B cell (primary cell): ENCODE data around the gene CPNE2. TPM values are rescaled to one million over a fixed set of nuclear protein-coding genes. Genes with fewer than 3 reads are reported as not detected.

Source experiments
- ATAC-seq: fragments of 200-7000 bp; cut with Tn5 transposase; one replicate; pipeline ENCODE4 v1.10.0; 2021; ENCODE audit warnings: low read depth, mild to moderate bottlenecking, moderate number of reproducible peaks, moderate library complexity
- CTCF ChIA-PET: fragments of 350-600 bp; sonication (Branson Sonifier 250); formaldehyde crosslinking; loops from one replicate; lab custom pipeline; 2021; ENCODE audit warnings: antibody characterized with exemption, inconsistent platforms; lab: Charles Lee
- POLR2A ChIA-PET: fragments of 350-600 bp; sonication (Branson Sonifier 250); formaldehyde crosslinking; loops from one replicate; lab custom pipeline; 2021; ENCODE audit warnings: antibody characterized with exemption; lab: Charles Lee
- DNase-seq: peaks from one replicate; pipeline ENCODE4 v3.0.0; 2013
- H2AFZ ChIP-seq: 2 replicates; pipeline ENCODE4 v1.6.1; 2012; ENCODE audit warnings: mild to moderate bottlenecking, low read depth, low read length; ENCODE audit not compliant: insufficient read depth, poor library complexity, severe bottlenecking
- H3K27ac ChIP-seq, 2 donors: 1 replicate in 1 of 2; 2 replicates in 1 of 2; pipeline ENCODE4 v1.5.1; 2012 to 2013; ENCODE audit warnings: low read length in 2 of 2, mild to moderate bottlenecking in 2 of 2, moderate library complexity in 1 of 2
- H3K27me3 ChIP-seq, 4 experiments: fragments of 200-600 bp in 1 of 4; sonication (generic) in 1 of 4; replicated peaks in 1 of 4; 1 replicate in 2 of 4; 2 replicates in 2 of 4; pipeline versions ENCODE4 v1.6.1 to v1.7.0; 2013 to 2016; ENCODE audit warnings: low read length in 3 of 4, mild to moderate bottlenecking in 2 of 4, mixed read lengths in 1 of 4, moderate library complexity in 1 of 4; ENCODE audit not compliant: insufficient read depth in 4 of 4, control insufficient read depth in 3 of 4; ENCODE audit errors: control extremely low read depth in 1 of 4
- H3K36me3 ChIP-seq, 2 experiments: replicated peaks in 1 of 2; 1 replicate in 1 of 2; 2 replicates in 1 of 2; pipeline versions ENCODE4 v1.6.1 to v1.7.1; 2013; ENCODE audit warnings: low read length in 1 of 2; ENCODE audit not compliant: insufficient read depth in 2 of 2, control insufficient read depth in 1 of 2; ENCODE audit errors: control extremely low read depth in 1 of 2, extremely low read depth in 1 of 2
- H3K4me1 ChIP-seq, 2 donors: fragments of 200-600 bp in 1 of 2; sonication (generic) in 1 of 2; 1 replicate in 1 of 2; 2 replicates in 1 of 2; pipeline versions ENCODE4 v1.5.1 to v1.6.1; 2013 to 2017; ENCODE audit warnings: low read length in 2 of 2; ENCODE audit not compliant: control insufficient read depth in 2 of 2, insufficient read depth in 2 of 2
- H3K4me2 ChIP-seq: replicated peaks from 2 replicates; pipeline ENCODE3; 2012; ENCODE audit warnings: mild to moderate bottlenecking, low read depth, low read length; ENCODE audit not compliant: poor library complexity, severe bottlenecking
- H3K4me3 ChIP-seq, 5 experiments: fragments of 200-600 bp in 1 of 5; sonication (generic) in 1 of 5; 1 replicate in 3 of 5; 2 replicates in 2 of 5; pipeline versions ENCODE4 v1.5.1 to v1.7.0; 2011 to 2016; ENCODE audit warnings: low read length in 4 of 5, mild to moderate bottlenecking in 4 of 5, low read depth in 2 of 5, control low read depth in 1 of 5, moderate library complexity in 1 of 5; ENCODE audit not compliant: insufficient read depth in 1 of 5; ENCODE audit errors: control extremely low read depth in 1 of 5, extremely low read depth in 1 of 5
- H3K79me2 ChIP-seq: fragments of 200-600 bp; sonication (generic); one replicate; pipeline ENCODE4 v1.6.0; 2016; ENCODE audit warnings: low read length; ENCODE audit not compliant: control insufficient read depth, insufficient read depth
- H3K9ac ChIP-seq: fragments of 200-600 bp; sonication (generic); 2 replicates; pipeline ENCODE4 v1.6.1; 2017; ENCODE audit warnings: mild to moderate bottlenecking, low read length, moderate library complexity
- H3K9me3 ChIP-seq, 3 donors: one replicate each; pipeline versions ENCODE4 v1.6.1 to v1.7.1; 2013; ENCODE audit warnings: low read length in 2 of 3; ENCODE audit not compliant: control insufficient read depth in 2 of 3, insufficient read depth in 1 of 3; ENCODE audit errors: control extremely low read depth in 1 of 3
- H4K20me1 ChIP-seq: 2 replicates; pipeline ENCODE4 v1.6.0; 2012; ENCODE audit warnings: mild to moderate bottlenecking, low read length; ENCODE audit not compliant: insufficient read depth, control insufficient read depth, poor library complexity, severe bottlenecking
- H3K27ac Mint-ChIP-seq: one replicate; pipeline ENCODE4 v1.8.0; 2021; ENCODE audit warnings: mixed read lengths
- H3K27me3 Mint-ChIP-seq: one replicate; pipeline ENCODE4 v1.8.0; 2021; ENCODE audit warnings: mixed read lengths
- H3K4me1 Mint-ChIP-seq: one replicate; pipeline ENCODE4 v1.8.0; 2021; ENCODE audit warnings: mixed read lengths
- H3K4me3 Mint-ChIP-seq: one replicate; pipeline ENCODE4 v1.8.0; 2021; ENCODE audit warnings: mixed read lengths
- H3K9me3 Mint-ChIP-seq: one replicate; pipeline ENCODE4 v1.8.0; 2022; ENCODE audit warnings: mixed read lengths; ENCODE audit not compliant: insufficient read depth
- CTCF ChIP-seq: fragments of 200-600 bp; IDR thresholded peaks from one replicate; pipeline ENCODE4 v1.8.0; 2022; ENCODE audit warnings: antibody characterized with exemption, mild to moderate bottlenecking
- EZH2 ChIP-seq: IDR thresholded peaks from 2 replicates; pipeline ENCODE4 v1.6.1; 2012; ENCODE audit warnings: borderline replicate concordance, low read depth, mild to moderate bottlenecking, moderate library complexity, low read length; ENCODE audit not compliant: insufficient read depth, poor library complexity, severe bottlenecking
- WGBS: methylation state at CpG from one replicate; pipeline ENCODE4 v1.1.5; 2013; ENCODE audit warnings: missing lambda C conversion rate; ENCODE audit not compliant: insufficient coverage; 5-methylcytosine and 5-hydroxymethylcytosine counted together
- intact Hi-C: fragments of 100-400 bp; cut with micrococcal nuclease; formaldehyde crosslinking; loops from one replicate; pipeline ENCODE4 v1.10.0; 2022
- polyA plus RNA-seq: library from polyadenylated mRNA; depleted of rRNA; stranded (reverse); fragments of >200 nt; gene quantifications from 2 replicates; pipeline ENCODE4 v1.2.3, GENCODE V29; 2012
- total RNA-seq, 2 donors: library from RNA; stranded (reverse); fragments of 120-200 nt in 1 of 2; gene quantifications; 1 replicate in 1 of 2; 2 replicates in 1 of 2; pipeline versions ENCODE4 v1.2.3 to v1.2.4, GENCODE V29; 2013 to 2022

Gene CPNE2
- total and polyA plus RNA-seq, 2 donors (not counting 1 experiment from before 2014, with no cell fraction given), result 1.5 to 2.9 TPM

DNA sequence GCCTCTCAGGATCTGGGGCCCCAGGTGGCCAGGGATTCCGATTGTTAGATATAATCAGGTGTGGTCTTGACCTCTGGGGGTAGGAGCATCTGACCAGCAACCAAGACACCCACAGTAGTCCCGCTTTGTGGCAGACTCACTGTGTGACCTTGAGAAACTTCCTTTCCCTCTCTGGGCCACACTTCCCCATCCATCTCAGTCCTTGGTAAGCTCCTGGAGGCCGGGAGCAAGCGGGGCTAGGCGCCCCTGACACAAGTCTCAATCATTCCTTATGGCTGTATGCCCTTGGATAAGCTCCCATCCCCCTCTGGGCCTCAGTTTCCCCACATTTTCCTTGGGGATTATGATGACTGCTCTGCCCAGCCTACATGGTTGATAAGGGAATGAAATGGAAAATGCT lies 21.3 kb downstream of the CPNE2 start:
- TF ChIP-seq CTCF, result no peak
- TF ChIP-seq EZH2, result no peak
- POLR2A ChIA-PET, result no interaction called here
- Histone ChIP-seq H3K4me3 (no peak overlapping the region), H3K79me2 (no peaks in the 10 kb centered on the region), H3K27me3 (no peaks in the 10 kb centered on the region), H3K9me3 (no peaks in the 10 kb centered on the region), H4K20me1 (no peaks in the 10 kb centered on the region), H3K4me1 (no peaks in the 10 kb centered on the region), H3K9ac (no peak overlapping the region), H3K27ac (no peak overlapping the region), H3K4me2 (no peak overlapping the region), H2AFZ (no peak overlapping the region), H3K36me3 (no peaks in the 10 kb centered on the region)
- ATAC-seq, result no peak
- Mint-ChIP-seq H3K27ac (no peak overlapping the region), H3K4me3 (no peak overlapping the region), H3K27me3 (peaks cover 3% of the 10 kb centered on the region), H3K9me3 (no peaks in the 10 kb centered on the region), H3K4me1 (no peaks in the 10 kb centered on the region)
- CTCF ChIA-PET, result interaction anchor here (1.5 kb wide), 1 partner anchor 21 kb away, joined by 4 read pairs; the partner anchor contains the start of gene CPNE2
- intact Hi-C loops, result no loop called here
- no peak for DNase-seq
- WGBS, result 83% methylated on average over 2 of the region's 5 CpGs

- POLR2A ChIA-PET, result no interaction called here
- Histone ChIP-seq H3K4me2 (no peak overlapping the region), H4K20me1 (no peaks in the 10 kb centered on the region), H2AFZ (no peak overlapping the region), H3K79me2 (no peaks in the 10 kb centered on the region), H3K9me3 (no peaks in the 10 kb centered on the region), H3K9ac (no peak overlapping the region), H3K4me1 (peaks cover 0 to 7% of the 10 kb centered on the region in 2 donors), H3K4me3 (no peak overlapping the region), H3K27ac (no peak overlapping the region), H3K36me3 (no peaks in the 10 kb centered on the region), H3K27me3 (no peaks in the 10 kb centered on the region)
- Mint-ChIP-seq H3K4me3 (no peak overlapping the region), H3K27me3 (no peaks in the 10 kb centered on the region), H3K4me1 (peaks cover 3% of the 10 kb centered on the region), H3K9me3 (no peaks in the 10 kb centered on the region), H3K27ac (no peak overlapping the region)
- CTCF ChIA-PET, result interaction anchor here (1.1 kb wide), 1 partner anchor 152 kb away, joined by 3 read pairs; no protein-coding TSS in a partner anchor
- TF ChIP-seq EZH2, result no peak
- TF ChIP-seq CTCF, result no peak
- intact Hi-C loops, result no loop called here
- DNase-seq (no peak), ATAC-seq (no peak)
- 91% methylated on average over 10 of the region's 10 CpGs for whole genome bisulfite sequencing
Observed at GRCh38 chr16:57115168-57115513, 22.8 kb downstream of the CPNE2 start.
